GM18909 (cell line): Measurements from ENCODE around the gene SRPK1.

ENCODE experiments used
- ATAC-seq: cut with Tn5 transposase; IDR thresholded peaks from one replicate; pipeline ENCODE4 v1.9.1; 2021; ENCODE audit warnings: mild to moderate bottlenecking; ENCODE audit not compliant: unreplicated experiment, poor library complexity

The SRPK1 gene

GRCh38 chr6:35831257-35832007 lies 89.5 kb downstream of the SRPK1 start:
- ATAC-seq: no peak

GRCh38 chr6:35829306-35829705 lies 91.6 kb downstream of the SRPK1 start:
- ATAC-seq: no peak

- no peak for ATAC-seq
These were observed 96.2 kb downstream of the SRPK1 start for GRCh38 chr6:35824552-35825192.

GRCh38 chr6:35823601-35824000 lies 97.3 kb downstream of the SRPK1 start:
- ATAC-seq: no peak

- ATAC-seq: no peak
These were observed 103.4 kb downstream of the SRPK1 start for GRCh38 chr6:35817515-35817914.

GRCh38 chr6:35811699-35811995 lies 109.3 kb downstream of the SRPK1 start:
- ATAC-seq: no peak

- no peak for ATAC-seq
These were observed 109.8 kb downstream of the SRPK1 start for GRCh38 chr6:35810971-35811698.

- no peak for ATAC-seq
These were observed 111.1 kb downstream of the SRPK1 start for GRCh38 chr6:35809809-35810208.

GRCh38 chr6:35808688-35809087 lies 112.2 kb downstream of the SRPK1 start:
- ATAC-seq: no peak

GRCh38 chr6:35804996-35805736 lies 115.7 kb downstream of the SRPK1 start, which contains the start of gene LHFPL5:
LHFPL5 (plus strand) TSS chr6:35805352; CDS start chr6:35805671, 319 bp downstream.
- no peak for ATAC-seq

GRCh38 chr6:35801148-35801547 lies 119.8 kb downstream of the SRPK1 start:
- ATAC-seq: no peak

- ATAC-seq: no peak
These were observed 122.2 kb downstream of the SRPK1 start for GRCh38 chr6:35798706-35799105.

- no peak for ATAC-seq
These were observed 122.9 kb downstream of the SRPK1 start for GRCh38 chr6:35797837-35798526.

GRCh38 chr6:35796236-35796635 lies 124.7 kb downstream of the SRPK1 start:
- ATAC-seq: no peak

- no peak for ATAC-seq
These were observed 125.3 kb downstream of the SRPK1 start for GRCh38 chr6:35795453-35796071.

GRCh38 chr6:35794536-35795452 lies 126.1 kb downstream of the SRPK1 start:
- ATAC-seq: no peak

GRCh38 chr6:35790683-35791082 lies 130.2 kb downstream of the SRPK1 start:
- ATAC-seq: no peak

GRCh38 chr6:35788423-35788982 lies 132.4 kb downstream of the SRPK1 start:
- ATAC-seq: no peak
